GM21515 (cell line): ENCODE measurements around the gene ZMYND8.

ENCODE experiments used
- ATAC-seq: cut with Tn5 transposase; IDR thresholded peaks from one replicate; pipeline ENCODE4 v1.9.1; 2021; ENCODE audit not compliant: unreplicated experiment

The ZMYND8 gene

DNA sequence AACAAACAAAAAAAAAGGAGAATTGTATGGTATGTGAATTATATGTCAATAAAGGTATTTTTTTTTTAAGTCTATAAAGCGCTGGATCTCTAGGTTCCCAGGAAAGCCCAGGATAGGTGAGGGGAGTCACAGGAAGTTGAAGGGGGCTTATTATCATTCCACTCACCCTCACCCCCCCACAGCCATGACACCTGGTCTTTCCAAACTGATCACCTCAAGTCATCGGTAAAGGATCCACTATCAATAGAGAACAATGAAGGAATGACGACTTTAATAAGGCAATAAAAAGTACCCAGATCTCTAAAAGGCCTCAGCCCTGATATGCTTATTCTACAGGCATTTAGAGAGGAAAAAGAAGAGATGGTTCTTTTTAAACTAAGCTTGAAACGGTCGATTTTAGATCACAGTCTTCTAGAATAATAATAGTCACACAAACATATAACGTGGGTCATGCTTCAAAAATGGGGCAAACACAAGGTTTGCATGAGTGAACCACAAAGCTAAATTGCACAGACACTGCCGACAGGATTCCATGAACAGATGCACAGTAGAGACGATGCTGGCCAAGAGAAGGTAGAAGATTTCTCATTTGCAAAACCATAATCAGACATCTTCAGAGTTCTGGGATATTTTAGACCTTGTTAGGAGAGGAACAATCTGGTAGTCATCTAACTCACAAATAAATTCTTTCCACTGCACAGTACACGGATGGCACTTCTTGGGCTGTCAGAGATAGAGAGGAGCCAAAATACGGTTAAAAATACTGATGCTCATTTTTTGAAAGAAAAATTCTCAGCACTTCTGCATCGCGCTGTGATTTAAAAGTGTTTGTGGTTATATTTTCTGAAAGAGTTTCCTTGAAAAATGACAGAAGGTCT is 21.0 kb downstream of the ZMYND8 start:
- ATAC-seq: no peak

- ATAC-seq: no peak
Measured at GRCh38 chr20:47334022-47334551, 22.4 kb downstream of the ZMYND8 start.

DNA sequence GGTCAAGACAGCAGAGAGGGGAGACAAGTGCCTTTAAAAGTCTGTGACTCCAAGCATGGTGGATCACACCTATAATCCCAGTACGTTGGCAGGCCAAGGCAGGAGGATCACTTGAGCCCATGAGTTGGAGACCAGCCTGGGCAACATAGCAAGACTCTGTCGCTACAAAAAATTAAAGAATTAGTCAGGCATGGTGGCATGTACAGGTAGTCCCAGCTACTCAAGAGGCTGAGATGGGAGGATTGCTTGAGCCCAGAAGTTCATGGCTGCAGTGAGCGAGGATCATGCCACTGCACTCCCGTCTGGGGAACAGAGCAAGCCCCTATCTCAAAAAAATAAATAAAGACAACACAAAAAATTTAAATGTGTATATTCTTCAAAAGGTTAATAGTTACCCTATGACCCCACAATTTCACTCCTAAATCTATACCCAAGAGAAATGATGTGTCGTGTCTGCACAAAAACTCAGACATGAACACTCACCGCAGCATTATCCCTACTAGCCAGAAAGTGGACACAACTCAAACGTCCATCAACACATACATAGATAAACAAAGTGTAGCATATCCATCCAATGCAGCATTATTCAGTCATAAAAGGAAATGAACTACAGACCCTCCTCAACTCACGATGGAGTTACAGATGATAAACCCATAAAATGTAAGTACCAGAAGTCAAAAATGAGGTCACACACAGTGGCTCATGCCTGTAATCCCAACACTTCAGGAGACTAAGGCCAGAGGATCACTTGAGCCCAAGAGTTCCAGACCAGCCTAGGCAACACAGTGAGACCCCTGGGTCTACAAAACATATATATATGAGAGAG is 23.9 kb downstream of the ZMYND8 start:
- no peak for ATAC-seq

DNA sequence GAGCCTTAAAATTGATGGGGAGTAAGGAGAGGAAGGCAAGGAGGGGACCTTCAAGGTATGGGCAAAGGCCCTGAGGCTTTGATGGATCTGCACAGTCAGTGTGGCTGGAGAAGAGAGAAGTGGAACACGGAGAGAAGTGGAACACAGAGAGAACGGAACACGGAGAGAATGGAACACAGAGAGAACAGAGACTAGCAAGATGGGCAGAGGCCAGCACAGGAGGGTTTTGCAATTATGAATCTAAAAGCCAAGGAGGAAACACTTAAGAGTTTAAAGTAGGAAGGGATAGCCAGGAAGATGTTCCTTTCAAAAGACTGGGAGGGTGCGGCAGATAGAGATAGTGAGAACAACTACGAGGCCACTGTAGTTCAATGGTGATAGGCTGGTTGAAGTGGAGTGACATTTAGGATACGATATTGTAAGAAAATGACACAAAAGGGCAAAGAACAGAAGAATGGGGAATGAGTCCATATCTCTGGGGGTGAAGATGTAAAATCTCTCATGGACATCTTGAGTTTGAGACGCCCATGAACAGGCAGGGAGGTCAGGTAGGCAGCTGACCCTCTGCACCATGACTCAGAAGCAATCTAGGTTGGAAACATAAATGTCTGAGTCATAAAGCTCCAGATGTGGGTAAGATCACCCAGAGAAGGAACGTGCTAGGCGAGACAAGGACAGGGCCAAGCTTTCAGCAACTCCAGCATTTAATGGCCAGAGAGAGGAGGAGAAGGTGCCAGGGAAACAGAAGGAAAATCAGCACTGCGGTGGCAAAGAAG is 25.4 kb downstream of the ZMYND8 start:
- no peak for ATAC-seq

DNA sequence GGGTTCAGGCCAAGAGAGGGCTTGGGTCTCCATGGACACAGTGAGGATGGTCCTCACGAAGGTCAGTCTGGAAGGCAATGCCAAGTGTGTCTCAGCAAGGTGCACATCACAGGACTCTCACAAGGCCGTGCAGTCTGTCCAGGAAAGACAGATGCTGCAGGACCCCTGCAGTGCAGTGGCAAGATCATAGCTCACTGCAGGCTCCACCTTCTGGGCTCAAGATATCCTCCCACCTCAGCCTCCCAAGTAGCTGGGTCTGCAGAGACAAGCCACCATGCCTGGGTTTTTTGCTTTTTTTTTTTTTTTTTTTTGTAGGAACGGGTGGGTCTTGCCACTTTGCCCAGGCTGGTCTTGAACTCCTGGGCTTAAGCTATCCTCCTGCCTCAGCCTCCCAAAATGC is 26.4 kb downstream of the ZMYND8 start:
- ATAC-seq: no peak

DNA sequence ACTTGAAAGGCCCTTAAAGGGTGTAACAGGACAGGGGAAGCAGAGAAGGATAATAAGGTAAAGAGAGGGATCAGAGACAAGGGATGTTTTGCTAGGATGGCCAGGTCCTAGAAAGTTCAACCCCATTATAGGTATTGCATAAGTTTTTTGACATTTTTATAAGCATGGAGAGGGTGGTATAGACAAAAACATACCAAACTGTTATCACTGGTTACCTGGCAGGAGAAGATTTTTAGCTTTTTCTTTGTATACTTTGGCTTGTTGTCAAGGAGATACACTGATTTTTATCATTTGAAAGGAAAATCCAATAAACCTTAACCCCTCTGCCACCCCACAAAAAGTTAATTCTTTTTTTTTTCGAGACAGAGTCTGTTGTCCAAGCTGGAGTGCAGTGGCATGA is 28.4 kb downstream of the ZMYND8 start:
- ATAC-seq: no peak

- ATAC-seq: no peak
Measured at GRCh38 chr20:47327711-47328110, 28.8 kb downstream of the ZMYND8 start.

DNA sequence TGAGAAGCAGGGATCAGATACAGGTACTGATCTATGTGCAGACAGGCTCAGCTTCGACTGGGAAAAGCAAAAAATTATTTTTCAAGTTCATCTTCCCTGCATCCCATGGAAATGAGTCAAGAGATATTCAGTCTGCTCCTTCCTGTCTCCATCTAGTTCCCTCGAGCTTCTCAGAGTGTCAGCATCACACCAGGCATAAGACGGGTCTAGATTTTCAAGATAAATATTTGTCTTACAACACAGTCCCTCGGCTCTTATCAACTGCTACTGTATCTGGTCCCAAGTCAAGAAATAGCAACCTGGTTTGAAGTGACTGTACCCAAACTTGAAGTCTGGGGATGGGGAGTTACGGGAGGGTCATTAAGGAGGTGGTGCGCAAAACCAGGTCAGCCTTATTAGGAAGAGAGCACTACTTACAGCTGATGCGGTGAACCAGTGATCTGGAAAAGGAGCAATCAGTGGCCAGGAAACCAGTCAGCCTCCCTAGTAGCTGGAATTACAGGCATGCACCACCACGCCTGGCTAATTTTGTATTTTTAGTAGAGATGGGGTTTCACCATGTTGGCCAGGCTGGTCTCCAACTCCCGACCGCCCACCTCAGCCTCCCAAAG is 29.7 kb downstream of the ZMYND8 start:
- ATAC-seq: no peak

DNA sequence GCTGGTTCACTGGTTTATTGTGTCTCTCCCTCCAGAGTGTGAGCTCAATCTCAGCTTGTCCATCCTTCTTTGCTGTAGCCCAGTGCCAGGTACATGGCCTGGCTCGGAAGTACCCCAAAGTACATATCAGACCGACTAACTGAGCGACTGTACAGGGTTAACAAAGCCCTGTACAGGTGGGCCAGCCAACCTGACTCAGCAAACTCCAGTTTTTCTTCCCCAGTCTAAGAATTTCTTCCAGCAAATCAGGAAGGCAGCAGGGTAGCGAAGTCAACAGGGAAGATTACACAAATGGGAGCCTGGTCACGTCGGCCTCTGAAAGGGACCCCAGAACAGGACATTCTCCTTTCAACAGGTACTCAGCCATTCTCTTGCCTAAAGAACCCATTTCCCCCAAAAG is 31.3 kb downstream of the ZMYND8 start:
- no peak for ATAC-seq

- no peak for ATAC-seq
Measured at GRCh38 chr20:47320990-47321805, 35.3 kb downstream of the ZMYND8 start.

DNA sequence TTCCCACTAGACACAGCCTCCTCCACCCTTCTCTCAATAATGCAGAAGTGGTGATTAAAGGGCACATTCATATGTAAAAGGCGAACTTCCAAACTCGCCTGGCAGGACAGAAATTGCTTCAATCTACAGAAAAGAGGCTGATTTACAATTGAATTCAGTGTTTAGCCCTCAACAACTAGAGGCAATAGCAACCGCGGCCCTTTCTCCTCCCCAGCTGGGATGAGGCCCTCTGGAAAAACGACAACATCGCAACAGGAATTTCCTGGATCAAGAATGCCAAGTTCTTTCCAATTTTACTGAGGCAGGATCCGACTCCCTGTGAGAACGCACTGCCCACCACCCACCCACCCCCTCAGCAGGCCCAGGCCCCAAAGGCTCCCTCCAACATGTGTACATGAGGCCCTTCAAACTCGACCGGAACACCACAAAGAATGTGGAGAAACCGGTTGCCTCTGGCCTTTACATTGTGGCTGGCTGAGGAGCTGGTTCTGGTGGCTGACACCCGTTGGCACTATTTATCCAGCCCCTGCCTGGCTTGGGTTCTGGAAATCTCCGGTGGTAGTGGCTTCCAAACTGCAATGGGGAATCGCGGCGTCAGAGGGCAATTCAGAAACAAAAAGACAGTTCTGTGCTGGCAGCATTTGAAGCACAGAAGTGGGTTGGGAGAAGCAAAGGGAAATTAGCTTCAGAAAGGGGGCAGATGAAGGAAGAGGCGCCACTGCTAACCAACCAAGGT is 36.8 kb downstream of the ZMYND8 start:
- no peak for ATAC-seq

- no peak for ATAC-seq
Measured at GRCh38 chr20:47318586-47319516, 37.6 kb downstream of the ZMYND8 start.

- no peak for ATAC-seq
Measured at GRCh38 chr20:47318027-47318585, 38.4 kb downstream of the ZMYND8 start.

- ATAC-seq: no peak
Measured at GRCh38 chr20:47317127-47317895, 39.2 kb downstream of the ZMYND8 start.

- ATAC-seq: no peak
Measured at GRCh38 chr20:47316776-47317126, 39.7 kb downstream of the ZMYND8 start.

DNA sequence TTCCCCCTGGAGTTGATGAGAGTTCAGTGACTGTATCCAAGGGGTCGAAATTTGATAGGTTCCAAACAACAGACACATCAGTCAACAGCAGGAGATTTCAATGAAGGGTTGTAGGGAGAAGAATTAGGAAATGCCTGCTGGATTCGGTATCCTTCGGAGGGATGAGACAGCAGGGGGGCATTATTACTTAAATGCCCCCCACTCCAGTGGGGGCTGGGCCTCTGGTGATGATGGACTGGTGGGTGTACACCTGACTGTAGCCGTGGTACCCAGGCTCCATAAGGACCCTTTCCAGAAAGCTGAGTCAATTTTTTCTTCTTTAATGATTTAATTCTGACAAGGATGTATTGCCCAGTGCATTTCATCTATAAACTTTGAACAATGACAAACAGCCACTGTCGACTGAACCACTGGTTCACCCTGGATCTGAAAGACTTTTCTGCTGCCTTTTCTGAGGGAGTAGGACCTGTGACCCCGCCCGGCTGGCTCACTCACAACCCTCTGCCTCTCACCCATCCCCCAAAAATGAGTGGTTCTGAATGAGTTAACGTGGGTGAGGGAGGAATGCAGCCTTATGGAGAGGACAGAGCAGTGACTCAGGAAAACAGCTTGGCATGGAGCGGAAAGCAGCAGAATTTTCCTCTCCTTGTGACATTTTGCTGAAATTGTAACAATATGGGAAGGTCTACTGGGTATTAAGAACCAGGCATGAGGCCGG is 41.0 kb downstream of the ZMYND8 start:
- no peak for ATAC-seq
